SJSA1 (cell line): ENCODE measurements around the gene RPL12. TPM values are rescaled to one million over a fixed set of nuclear protein-coding genes. Genes with fewer than 3 reads are reported as not detected.

Experiments used
- DNase-seq, 2 experiments: peaks; one replicate each; pipeline ENCODE4 v3.0.0-alpha.2; 2015 to 2020; ENCODE audit warnings: low spot score in 2 of 2, low read depth in 1 of 2
- H3K27ac ChIP-seq: fragments of 250-450 bp; sonication (Bioruptor Pico); 2 replicates; pipeline ENCODE4 v1.5.1; 2020; ENCODE audit warnings: mild to moderate bottlenecking, moderate library complexity
- H3K27me3 ChIP-seq: fragments of 250-450 bp; sonication (Bioruptor Pico); replicated peaks from 2 replicates; pipeline ENCODE4 v1.5.1; 2020; ENCODE audit warnings: mild to moderate bottlenecking, moderate library complexity
- H3K36me3 ChIP-seq: fragments of 250-450 bp; sonication (Bioruptor Pico); 2 replicates; pipeline ENCODE4 v1.5.1; 2020; ENCODE audit warnings: mild to moderate bottlenecking
- H3K4me1 ChIP-seq: fragments of 250-450 bp; sonication (Bioruptor Pico); replicated peaks from 2 replicates; pipeline ENCODE4 v1.6.1; 2021; ENCODE audit warnings: mild to moderate bottlenecking
- H3K4me3 ChIP-seq: fragments of 250-450 bp; sonication (Bioruptor Pico); 2 replicates; pipeline ENCODE4 v1.5.1; 2020; ENCODE audit warnings: mild to moderate bottlenecking
- H3K9me3 ChIP-seq: fragments of 250-450 bp; sonication (Bioruptor Pico); replicated peaks from 2 replicates; pipeline ENCODE4 v1.5.1; 2020; ENCODE audit warnings: mild to moderate bottlenecking
- total RNA-seq: library from RNA; depleted of rRNA; stranded (reverse); fragments of >200 nt; shearing (Covaris generic); gene quantifications from 2 replicates; pipeline ENCODE4 v1.2.3, GENCODE V29; 2014; rRNA removed

RPL12 gene
- total RNA-seq: 1,639 and 1,700 TPM in 2 replicates

DNA sequence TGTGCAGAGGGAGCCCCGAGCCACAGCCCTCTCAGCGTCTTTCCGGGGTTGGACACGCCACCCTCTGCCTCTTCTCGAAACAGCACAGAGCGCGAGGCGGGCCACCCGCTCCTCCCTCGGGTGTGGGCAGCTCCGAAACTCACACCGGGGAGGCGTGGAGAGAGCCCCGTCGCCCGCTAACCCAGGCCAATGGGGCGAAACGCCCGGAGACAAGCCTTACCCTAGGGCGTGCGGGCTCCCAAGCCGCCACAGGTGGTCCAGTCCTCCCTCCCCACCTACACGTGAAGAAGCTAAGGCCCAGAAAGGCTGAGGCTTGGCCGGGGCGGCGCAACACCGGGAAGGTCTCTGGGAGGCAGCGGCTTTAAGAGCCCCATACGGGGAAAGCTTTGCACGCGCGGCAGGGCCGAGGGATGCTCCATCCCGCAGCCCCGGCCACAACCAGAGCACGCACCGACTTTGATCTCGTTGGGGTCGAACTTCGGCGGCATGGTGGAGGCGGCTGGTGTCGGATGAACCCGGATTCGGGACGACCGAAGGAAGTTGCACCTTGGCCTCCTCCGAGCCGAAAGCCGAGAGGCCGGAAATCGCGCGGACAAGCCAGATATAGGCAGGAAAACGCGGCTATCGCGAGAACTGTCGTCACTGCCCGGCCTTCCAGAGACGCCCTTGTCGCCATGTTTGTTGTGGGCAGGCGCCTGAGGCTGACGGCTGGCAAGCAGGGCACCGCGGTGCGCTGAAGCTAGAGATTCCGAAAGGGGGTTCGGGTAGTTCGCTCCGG is at the start of gene RPL12, which contains the start of gene LRSAM1:
Gene RPL12 (minus strand): TSS at position 577 of the 778 bp plus-strand sequence. CDS start 89 bp downstream, at position 488.
Gene LRSAM1 (plus strand): TSS at position 681 of the 778 bp plus-strand sequence. CDS start 3,018 bp downstream, outside the sequence.
- peak; percentile 90 to 95 for DNase-seq
- Histone ChIP-seq H3K27me3 (no peaks in the 10 kb centered on the region), H3K9me3 (no peaks in the 10 kb centered on the region), H3K4me3 (peak within 1 kb of the TSS; percentile 85), H3K36me3 (peaks cover 54% of the 10 kb centered on the region), H3K27ac (peak within 1 kb of the TSS; percentile 80), H3K4me1 (peaks cover 20% of the 10 kb centered on the region)

DNA sequence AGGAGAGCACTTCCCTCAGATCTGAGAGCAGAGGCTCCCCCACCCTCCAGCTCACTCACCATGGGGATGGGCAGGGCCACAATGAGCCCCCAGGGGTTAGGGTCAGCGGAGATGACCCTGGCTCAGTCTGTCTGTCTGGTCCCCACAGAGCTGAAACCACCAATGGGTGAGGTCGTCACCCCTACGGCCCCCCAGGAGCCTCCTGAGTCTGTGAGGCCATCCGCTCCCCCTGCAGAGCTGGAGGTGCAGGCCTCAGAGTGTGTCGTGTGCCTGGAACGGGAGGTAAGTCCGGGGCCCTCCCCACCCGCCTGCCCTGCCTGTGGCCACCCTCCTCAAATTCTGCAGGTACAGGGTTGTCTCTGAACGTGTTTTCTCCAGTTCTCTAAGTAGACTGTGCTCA is 49.7 kb upstream of the RPL12 start:
- H3K27ac ChIP-seq: no peak overlapping the region
- peaks cover 28% of the 10 kb centered on the region for H3K4me1 ChIP-seq
- no peak for DNase-seq
- no peaks in the 10 kb centered on the region for H3K9me3 ChIP-seq
- H3K4me3 ChIP-seq: no peak overlapping the region
- peaks cover 50% of the 10 kb centered on the region for H3K36me3 ChIP-seq
- no peaks in the 10 kb centered on the region for H3K27me3 ChIP-seq

DNA sequence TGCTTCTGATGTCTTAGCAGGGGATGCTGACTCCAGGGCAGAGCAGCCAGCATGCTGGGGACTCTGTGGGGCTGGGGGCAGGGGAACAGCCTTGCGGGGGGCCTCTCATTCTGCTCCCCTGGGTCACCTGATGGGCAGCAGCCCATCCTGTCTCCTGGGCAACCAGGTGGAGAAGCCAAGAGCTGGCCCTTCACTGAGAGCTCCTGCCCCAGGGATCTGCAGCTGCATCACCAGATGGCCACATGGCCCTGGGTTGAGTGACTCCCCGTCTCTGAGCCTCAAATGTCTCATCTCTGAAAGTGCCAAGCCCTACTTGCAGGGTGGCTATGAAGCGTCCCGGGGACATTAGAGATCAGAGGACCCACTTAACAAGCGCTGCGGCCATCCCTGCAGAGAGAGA is 49.2 kb upstream of the RPL12 start:
- H3K9me3 ChIP-seq: no peaks in the 10 kb centered on the region
- H3K36me3 ChIP-seq: peaks cover 48% of the 10 kb centered on the region
- H3K27me3 ChIP-seq: no peaks in the 10 kb centered on the region
- H3K4me3 ChIP-seq: no peak overlapping the region
- peaks cover 30% of the 10 kb centered on the region for H3K4me1 ChIP-seq
- no peak for DNase-seq
- H3K27ac ChIP-seq: no peak overlapping the region

GRCh38 chr9:127498298-127498697 is 47.1 kb upstream of the RPL12 start:
- Histone ChIP-seq H3K36me3 (peaks cover 40% of the 10 kb centered on the region), H3K27me3 (no peaks in the 10 kb centered on the region), H3K27ac (no peak overlapping the region), H3K9me3 (no peaks in the 10 kb centered on the region), H3K4me3 (no peak overlapping the region), H3K4me1 (peaks cover 21% of the 10 kb centered on the region)
- DNase-seq: no peak

- Histone ChIP-seq H3K9me3 (no peaks in the 10 kb centered on the region), H3K27me3 (no peaks in the 10 kb centered on the region), H3K27ac (no peak overlapping the region), H3K36me3 (peaks cover 35% of the 10 kb centered on the region), H3K4me3 (no peak overlapping the region), H3K4me1 (peaks cover 20% of the 10 kb centered on the region)
- DNase-seq: no peak
Measured at GRCh38 chr9:127497656-127498290, 46.6 kb upstream of the RPL12 start.

- H3K27me3 ChIP-seq: no peaks in the 10 kb centered on the region
Measured at GRCh38 chr9:127496974-127497373, 45.8 kb upstream of the RPL12 start.

DNA sequence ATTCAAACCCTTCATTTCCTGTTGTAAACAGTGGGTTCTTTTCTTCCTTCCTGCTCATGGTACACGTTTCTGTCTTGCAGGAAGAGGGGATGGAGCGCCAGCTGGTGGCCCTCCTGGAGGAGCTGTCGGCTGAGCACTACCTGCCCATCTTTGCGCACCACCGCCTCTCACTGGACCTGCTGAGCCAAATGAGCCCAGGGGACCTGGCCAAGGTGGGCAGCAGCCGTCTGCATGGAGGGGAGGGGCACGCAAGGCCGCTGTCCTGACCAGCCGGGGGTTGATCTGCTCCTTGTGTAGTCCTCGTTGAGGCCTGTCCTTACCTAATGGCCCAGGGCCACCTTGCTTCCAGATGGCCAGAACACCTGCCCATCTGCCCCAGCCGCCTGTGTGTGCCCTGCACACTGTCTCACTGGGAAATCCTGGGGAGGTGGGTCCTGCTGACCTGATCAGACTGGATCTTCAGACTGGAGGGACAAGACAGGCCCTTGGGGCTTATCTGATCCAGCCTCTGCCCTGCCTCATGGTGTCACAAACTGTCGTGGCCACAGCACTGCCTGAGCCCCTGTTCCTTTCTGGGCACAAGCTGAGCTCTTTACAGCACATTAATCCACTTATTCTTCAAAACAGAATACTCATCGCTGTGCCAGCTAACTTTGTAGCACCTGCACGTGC is 44.8 kb upstream of the RPL12 start:
- Histone ChIP-seq H3K4me1 (peaks cover 20% of the 10 kb centered on the region), H3K9me3 (no peaks in the 10 kb centered on the region), H3K4me3 (no peak overlapping the region), H3K27me3 (no peaks in the 10 kb centered on the region), H3K36me3 (peaks cover 26% of the 10 kb centered on the region), H3K27ac (peak overlapping the region; percentile 65)
- DNase-seq: no peak

More at GRCh38 chr9:127496974-127497373, 45.8 kb upstream of the RPL12 start:
- no peaks in the 10 kb centered on the region for H3K9me3 ChIP-seq
- no peak overlapping the region for H3K27ac ChIP-seq
- no peak for DNase-seq
- H3K4me1 ChIP-seq: peaks cover 20% of the 10 kb centered on the region
- no peak overlapping the region for H3K4me3 ChIP-seq
- H3K36me3 ChIP-seq: peaks cover 32% of the 10 kb centered on the region

GRCh38 chr9:127494304-127494702 is 43.1 kb upstream of the RPL12 start:
- no peaks in the 10 kb centered on the region for H3K9me3 ChIP-seq
- H3K27me3 ChIP-seq: no peaks in the 10 kb centered on the region
- no peak overlapping the region for H3K4me3 ChIP-seq
- peak overlapping the region; percentile 65; the same call in 1 of the 2 replicates for H3K27ac ChIP-seq
- peaks cover 26% of the 10 kb centered on the region for H3K36me3 ChIP-seq
- no peak for DNase-seq
- peaks cover 20% of the 10 kb centered on the region for H3K4me1 ChIP-seq

DNA sequence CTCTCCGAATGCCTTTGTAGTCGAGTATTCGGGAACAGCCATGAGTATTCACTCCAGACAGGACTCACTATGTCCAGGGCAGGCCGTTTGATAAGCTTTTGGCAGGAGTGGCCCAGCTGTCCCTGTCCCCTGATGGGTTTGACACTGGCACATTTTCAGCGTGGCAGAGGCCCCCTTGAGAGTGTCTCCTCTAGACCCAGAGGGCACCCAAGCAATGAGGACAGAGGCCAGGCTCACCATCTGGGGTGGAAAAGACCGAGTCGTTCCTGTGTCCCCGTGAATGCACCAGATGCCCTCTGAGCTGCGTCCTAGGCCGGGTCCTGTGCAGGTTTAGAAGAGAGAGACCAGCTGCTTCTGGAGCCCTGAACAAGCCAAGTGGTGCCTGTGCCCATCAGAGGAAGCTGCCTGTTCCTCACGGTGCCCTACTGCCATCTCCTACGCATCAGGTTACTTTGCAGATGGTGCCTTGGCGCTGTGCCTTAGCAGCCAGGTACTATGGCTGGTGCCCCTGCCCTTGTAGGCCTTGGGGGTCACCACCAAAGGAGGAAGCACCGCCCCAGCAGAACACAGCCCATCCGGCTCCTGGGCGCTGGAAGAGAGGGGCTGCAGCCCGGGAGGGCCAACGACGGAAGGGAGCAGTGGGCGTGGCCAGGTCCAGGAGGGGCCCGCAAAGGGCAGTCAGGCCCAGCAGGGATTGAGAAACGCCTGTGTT is 42.5 kb upstream of the RPL12 start:
- Histone ChIP-seq H3K9me3 (no peaks in the 10 kb centered on the region), H3K27ac (no peak overlapping the region), H3K4me1 (peaks cover 20% of the 10 kb centered on the region), H3K27me3 (no peaks in the 10 kb centered on the region), H3K4me3 (no peak overlapping the region), H3K36me3 (peaks cover 26% of the 10 kb centered on the region)
- no peak for DNase-seq

- H3K4me1 ChIP-seq: peaks cover 20% of the 10 kb centered on the region
- no peak overlapping the region for H3K4me3 ChIP-seq
- H3K9me3 ChIP-seq: no peaks in the 10 kb centered on the region
- no peak for DNase-seq
- H3K36me3 ChIP-seq: peaks cover 21% of the 10 kb centered on the region
- H3K27me3 ChIP-seq: no peaks in the 10 kb centered on the region
- H3K27ac ChIP-seq: no peak overlapping the region
Measured at GRCh38 chr9:127492616-127493015, 41.4 kb upstream of the RPL12 start.

GRCh38 chr9:127491516-127491915 is 40.3 kb upstream of the RPL12 start:
- no peak overlapping the region for H3K4me3 ChIP-seq

GRCh38 chr9:127490535-127491230 is 39.5 kb upstream of the RPL12 start:
- H3K27me3 ChIP-seq: no peaks in the 10 kb centered on the region
- peaks cover 12% of the 10 kb centered on the region; the same call in 1 of the 2 replicates for H3K36me3 ChIP-seq
- H3K4me3 ChIP-seq: no peak overlapping the region
- no peak for DNase-seq
- H3K9me3 ChIP-seq: no peaks in the 10 kb centered on the region
- no peak overlapping the region for H3K27ac ChIP-seq
- peaks cover 10% of the 10 kb centered on the region for H3K4me1 ChIP-seq

More at GRCh38 chr9:127491516-127491915, 40.3 kb upstream of the RPL12 start:
- DNase-seq: no peak
- Histone ChIP-seq H3K27me3 (no peaks in the 10 kb centered on the region), H3K4me1 (peaks cover 19% of the 10 kb centered on the region), H3K36me3 (peaks cover 11% of the 10 kb centered on the region), H3K27ac (no peak overlapping the region), H3K9me3 (no peaks in the 10 kb centered on the region)
